ENCODE results near the gene PDIA2. TPM values are rescaled to one million over a fixed set of nuclear protein-coding genes. Genes with fewer than 3 reads are reported as not detected.

PDIA2 gene
- total RNA-seq, 2 donors from 2014 or later = 0.81 to 3.2 TPM

DNA sequence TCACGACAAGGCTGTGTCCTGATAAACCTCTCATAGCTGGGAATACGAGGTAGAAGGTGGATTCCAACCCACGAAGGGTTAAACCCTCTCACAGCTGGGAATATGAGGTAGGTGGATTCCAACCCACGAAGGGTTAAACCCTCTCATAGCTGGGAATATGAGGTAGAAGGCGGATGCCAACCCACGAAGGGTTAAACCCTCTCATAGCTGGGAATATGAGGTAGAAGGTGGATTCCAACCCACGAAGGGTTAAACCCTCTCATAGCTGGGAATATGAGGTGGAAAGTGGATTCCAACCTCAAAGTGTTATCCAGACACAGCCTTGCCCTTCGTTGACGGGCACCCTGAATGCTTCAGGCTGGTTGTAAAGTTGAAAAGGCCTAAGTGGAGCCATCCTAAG lies 38.6 kb downstream of the PDIA2 start:
- ATAC-seq (ENCODE audit: insufficient number of reproducible peaks, low FRiP score, low read depth) (no peak), DNase-seq (ENCODE audit: low spot score) (no peak)
- TF ChIP-seq, protein P1, sequence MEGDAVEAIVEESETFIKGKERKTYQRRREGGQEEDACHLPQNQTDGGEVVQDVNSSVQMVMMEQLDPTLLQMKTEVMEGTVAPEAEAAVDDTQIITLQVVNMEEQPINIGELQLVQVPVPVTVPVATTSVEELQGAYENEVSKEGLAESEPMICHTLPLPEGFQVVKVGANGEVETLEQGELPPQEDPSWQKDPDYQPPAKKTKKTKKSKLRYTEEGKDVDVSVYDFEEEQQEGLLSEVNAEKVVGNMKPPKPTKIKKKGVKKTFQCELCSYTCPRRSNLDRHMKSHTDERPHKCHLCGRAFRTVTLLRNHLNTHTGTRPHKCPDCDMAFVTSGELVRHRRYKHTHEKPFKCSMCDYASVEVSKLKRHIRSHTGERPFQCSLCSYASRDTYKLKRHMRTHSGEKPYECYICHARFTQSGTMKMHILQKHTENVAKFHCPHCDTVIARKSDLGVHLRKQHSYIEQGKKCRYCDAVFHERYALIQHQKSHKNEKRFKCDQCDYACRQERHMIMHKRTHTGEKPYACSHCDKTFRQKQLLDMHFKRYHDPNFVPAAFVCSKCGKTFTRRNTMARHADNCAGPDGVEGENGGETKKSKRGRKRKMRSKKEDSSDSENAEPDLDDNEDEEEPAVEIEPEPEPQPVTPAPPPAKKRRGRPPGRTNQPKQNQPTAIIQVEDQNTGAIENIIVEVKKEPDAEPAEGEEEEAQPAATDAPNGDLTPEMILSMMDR (IDR thresholded peaks at IDR 0.05) = no peak
- H3K4me1 ChIP-seq (ENCODE audit: control insufficient read depth in 1 of 2, low read depth in 2 of 2) = no peaks in the 10 kb centered on the region
- no peak overlapping the region for H3K4me3 ChIP-seq
- H3K27me3 ChIP-seq (replicated peaks; ENCODE audit: insufficient read depth) = no peaks in the 10 kb centered on the region
- no peak overlapping the region for H3K27ac ChIP-seq
- no peaks in the 10 kb centered on the region for H3K9me3 ChIP-seq
- peaks cover 12% of the 10 kb centered on the region for H3K36me3 ChIP-seq

DNA sequence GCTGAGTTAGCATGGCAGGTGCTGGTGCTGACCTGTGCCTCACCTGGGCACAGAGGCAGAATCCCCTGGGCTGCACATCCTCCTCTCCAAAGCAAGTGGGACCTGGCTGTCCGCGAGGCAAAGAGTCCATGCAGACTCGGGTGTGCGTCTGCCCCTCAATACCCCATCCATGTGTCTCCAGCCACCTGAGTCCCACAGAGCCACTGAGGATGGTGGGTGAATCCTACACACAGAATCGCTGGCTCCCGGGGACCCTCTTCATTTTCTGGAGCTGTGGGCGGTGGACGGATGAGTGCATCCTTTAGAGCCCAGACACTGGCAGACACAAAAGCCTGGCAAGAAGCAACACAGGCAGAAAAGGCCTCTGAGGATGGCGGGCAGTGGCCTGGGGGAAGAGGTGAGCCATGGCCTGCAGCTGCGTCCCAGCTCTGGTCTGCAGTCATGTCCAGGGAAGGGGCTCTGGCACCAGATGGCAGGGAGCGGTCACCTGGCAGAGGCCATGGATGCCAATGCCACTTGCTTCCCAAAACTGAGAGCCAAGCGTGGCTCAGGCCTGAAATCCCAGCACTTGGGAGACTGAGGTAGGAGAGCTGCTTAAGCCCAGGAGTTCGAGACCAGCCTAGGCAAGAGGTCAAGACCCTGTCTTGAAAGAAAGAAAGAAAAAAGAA lies 39.6 kb downstream of the PDIA2 start:
- Histone ChIP-seq H3K4me3 (no peak overlapping the region), H3K27ac (no peak overlapping the region), H3K4me1 (ENCODE audit: control insufficient read depth in 1 of 2, low read depth in 2 of 2) (peaks cover 2 to 7% of the 10 kb centered on the region in 2 donors), H3K27me3 (replicated peaks; ENCODE audit: insufficient read depth) (no peaks in the 10 kb centered on the region), H3K36me3 (peaks cover 12% of the 10 kb centered on the region), H3K9me3 (no peaks in the 10 kb centered on the region)
- DNase-seq (ENCODE audit: low spot score) = no peak
- TF ChIP-seq, protein P1 (IDR thresholded peaks at IDR 0.05) = no peak
- ATAC-seq (ENCODE audit: insufficient number of reproducible peaks, low FRiP score, low read depth) = no peak

DNA sequence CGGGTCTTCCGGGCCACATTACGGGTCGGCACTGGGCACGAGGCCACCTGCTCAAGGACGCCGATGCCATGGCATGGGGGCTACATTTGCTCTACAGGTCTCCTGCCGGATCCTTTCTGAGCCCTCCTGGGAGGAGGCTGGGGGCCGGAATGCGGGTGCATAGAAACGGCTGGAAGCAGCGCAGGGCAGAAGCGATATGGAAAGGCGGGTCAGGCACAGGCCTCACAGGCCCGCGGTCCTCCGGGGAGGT lies 41.2 kb downstream of the PDIA2 start:
- H3K9me3 ChIP-seq = no peaks in the 10 kb centered on the region
- H3K4me3 ChIP-seq = no peak overlapping the region
- DNase-seq (ENCODE audit: low spot score) (no peak), ATAC-seq (ENCODE audit: insufficient number of reproducible peaks, low FRiP score, low read depth) (no peak)
- H3K36me3 ChIP-seq = peaks cover under 1% of the 10 kb centered on the region
- no peaks in the 10 kb centered on the region for H3K27me3 ChIP-seq (replicated peaks; ENCODE audit: insufficient read depth)
- H3K27ac ChIP-seq = no peak overlapping the region
- peaks cover 7 to 14% of the 10 kb centered on the region in 2 donors for H3K4me1 ChIP-seq (ENCODE audit: control insufficient read depth in 1 of 2, low read depth in 2 of 2)
- TF ChIP-seq, protein P1 (IDR thresholded peaks at IDR 0.05) = no peak

DNA sequence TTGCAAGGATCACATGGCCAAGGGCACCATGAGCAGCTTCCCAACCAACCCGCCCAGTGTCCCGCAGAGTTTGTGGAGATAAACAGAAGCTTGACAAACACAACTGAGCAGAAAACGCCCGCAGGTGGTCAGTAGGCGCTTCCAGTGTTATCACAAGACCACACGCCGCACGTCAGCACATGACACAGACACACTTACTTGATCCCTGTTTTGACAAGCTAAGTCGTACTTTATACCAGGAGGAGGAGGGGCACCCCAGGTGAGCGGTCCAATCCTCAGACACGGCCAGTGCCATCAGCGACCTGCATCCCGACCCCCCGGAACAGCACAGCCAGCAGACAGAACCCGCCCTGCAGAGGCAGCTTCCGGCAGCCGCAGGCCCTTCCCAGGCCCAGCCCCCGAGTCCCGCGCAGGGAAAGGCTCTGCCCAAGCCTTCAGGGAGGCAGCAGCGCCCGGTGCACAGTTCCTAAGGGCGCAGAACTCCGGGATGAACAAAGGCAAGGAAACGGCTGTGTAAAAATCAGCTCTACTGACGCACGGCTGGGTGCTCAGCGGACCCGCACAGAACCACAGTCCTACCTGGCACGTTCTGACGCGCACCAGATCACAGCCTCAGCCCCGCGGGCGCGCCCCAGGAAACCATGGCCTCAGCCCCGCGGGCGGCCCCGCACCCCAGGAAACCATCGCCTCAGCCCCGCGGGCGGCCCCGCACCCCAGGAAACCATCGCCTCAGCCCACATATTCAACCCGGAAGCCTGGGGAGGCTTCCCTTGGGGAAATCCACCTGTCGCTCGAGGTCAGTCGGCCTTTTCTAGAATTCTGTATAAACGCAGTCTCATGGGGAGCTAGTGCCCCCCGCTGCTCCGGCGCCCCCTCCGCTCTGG lies 41.7 kb downstream of the PDIA2 start:
- Histone ChIP-seq H3K27me3 (replicated peaks; ENCODE audit: insufficient read depth) (no peaks in the 10 kb centered on the region), H3K9me3 (no peaks in the 10 kb centered on the region), H3K4me1 (ENCODE audit: control insufficient read depth in 1 of 2, low read depth in 2 of 2) (peaks cover 7 to 14% of the 10 kb centered on the region in 2 donors), H3K4me3 (no peak overlapping the region), H3K36me3 (no peaks in the 10 kb centered on the region), H3K27ac (no peak overlapping the region)
- no peak for ATAC-seq (ENCODE audit: insufficient number of reproducible peaks, low FRiP score, low read depth)
- TF ChIP-seq, protein P1 (IDR thresholded peaks at IDR 0.05) = no peak
- DNase-seq (ENCODE audit: low spot score) = no peak

DNA sequence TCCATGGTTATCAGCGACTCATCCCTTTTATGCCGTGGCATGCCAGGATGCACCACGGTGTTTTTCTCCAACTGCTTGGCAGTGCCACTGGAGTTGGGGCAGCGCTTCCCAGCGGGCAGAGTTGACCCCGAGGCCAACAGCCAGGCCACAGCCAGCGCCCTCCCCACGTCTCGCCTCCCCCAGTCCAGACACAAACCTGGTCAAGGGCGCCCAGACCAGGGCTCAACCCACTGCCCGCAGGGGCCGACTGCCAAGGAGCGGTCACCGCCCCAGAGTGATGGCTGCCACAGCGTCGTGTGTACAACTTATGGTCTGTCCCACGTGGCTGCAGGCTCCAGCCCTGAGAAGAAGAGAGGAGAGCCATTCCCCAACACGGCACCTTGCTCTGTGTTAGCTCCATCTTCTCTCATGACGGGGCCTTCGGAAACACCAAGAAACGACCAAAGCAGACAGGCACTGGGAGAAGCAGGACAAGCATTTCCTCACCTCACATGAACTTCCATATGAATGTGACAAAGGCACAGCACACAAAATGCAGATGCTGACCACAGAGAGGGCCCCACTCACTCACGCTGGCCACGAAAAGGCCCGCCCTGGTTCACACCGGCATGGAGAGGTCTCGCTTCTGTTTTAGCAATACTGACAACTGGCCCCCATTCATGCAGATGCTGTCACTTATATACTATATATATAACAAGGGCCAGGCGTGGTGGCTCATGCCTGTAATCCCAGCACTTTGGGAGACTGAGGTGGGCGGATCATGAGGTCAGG lies 42.6 kb downstream of the PDIA2 start:
- no peaks in the 10 kb centered on the region for H3K36me3 ChIP-seq
- H3K9me3 ChIP-seq = no peaks in the 10 kb centered on the region
- no peak overlapping the region for H3K4me3 ChIP-seq
- TF ChIP-seq, protein P1 (IDR thresholded peaks at IDR 0.05) = no peak
- DNase-seq (ENCODE audit: low spot score) = no peak
- H3K4me1 ChIP-seq (ENCODE audit: control insufficient read depth in 1 of 2, low read depth in 2 of 2) = peaks cover 7 to 14% of the 10 kb centered on the region in 2 donors
- ATAC-seq (ENCODE audit: insufficient number of reproducible peaks, low FRiP score, low read depth) = no peak
- no peaks in the 10 kb centered on the region for H3K27me3 ChIP-seq (replicated peaks; ENCODE audit: insufficient read depth)
- H3K27ac ChIP-seq = no peak overlapping the region

All from thoracic aorta (tissue), 2 donors.